Measurements from ENCODE around the gene ZNF699. TPM values are rescaled to one million over a fixed set of nuclear protein-coding genes. Genes with fewer than 3 reads are reported as not detected.

Gene ZNF699
- total and polyA plus RNA-seq, 10 of the 15 experiments (the other 5 are each of a cell fraction or from before 2014, with no cell fraction given): 0.04 to 2.9 (median 1.7) TPM

- TF ChIP-seq PKNOX1 (IDR thresholded peaks at IDR 0.05) (no peak), MAX (IDR thresholded peaks at IDR 0.05; ENCODE audit: low read depth, low read length) (no peak), ATF3 (IDR thresholded peaks at IDR 0.05; ENCODE audit: borderline replicate concordance, extremely low read depth, low read depth, low read length) (no peak), ZNF384 (IDR thresholded peaks at IDR 0.05; ENCODE audit: borderline replicate concordance, low read depth, low read length) (no peak)
These were observed 1.4 kb downstream of the ZNF699 start (continued) for GRCh38 chr19:9308091-9308770.

- Histone ChIP-seq H2AFZ (ENCODE audit: control insufficient read depth, low read depth, low read length) (no peak overlapping the region), H3K27ac (ENCODE audit: control insufficient read depth, insufficient read depth) (no peak overlapping the region), H3K4me3 (no peak overlapping the region), H3K4me1 (ENCODE audit: control insufficient read depth, insufficient read depth, low read length) (no peaks in the 10 kb centered on the region), H3K4me2 (ENCODE audit: control insufficient read depth, insufficient read depth) (no peak overlapping the region), H4K20me1 (ENCODE audit: control insufficient read depth, insufficient read depth) (no peaks in the 10 kb centered on the region), H3K9me3 (replicated peaks; ENCODE audit: control insufficient read depth, insufficient read depth, low read length) (peaks cover under 1% of the 10 kb centered on the region), H3K27me3 (replicated peaks in 1 of 2; ENCODE audit: control insufficient read depth in 2 of 2, insufficient read depth in 2 of 2, low read length in 1 of 2) (no peaks in the 10 kb centered on the region), H3K36me3 (ENCODE audit: control insufficient read depth in 2 of 2, insufficient read depth in 2 of 2, low read length in 1 of 2) (no peaks in the 10 kb centered on the region), H3K9ac (ENCODE audit: control insufficient read depth, insufficient read depth, low read length) (no peak overlapping the region), H3K79me2 (ENCODE audit: control insufficient read depth, insufficient read depth, low read length) (no peaks in the 10 kb centered on the region)
- ChIA-PET POLR2A (interaction anchor here (0.6 kb wide), 1 partner anchor 482 kb away, joined by 3 read pairs; no protein-coding TSS in a partner anchor), RAD21 (ENCODE audit: unreplicated experiment) (no interaction called here), SMC1A (ENCODE audit: uncharacterized antibody, unreplicated experiment) (no interaction called here), CTCF (interaction anchor here (0.6 kb wide), 1 partner anchor 126 kb away, joined by 4 read pairs; no protein-coding TSS in a partner anchor)
- intact Hi-C loops (cut with micrococcal nuclease; ENCODE audit: unreplicated experiment): loop anchor here (10.0 kb wide), 1 partner anchor 172 kb away; no protein-coding TSS in a partner anchor
- in situ Hi-C loops (cut with MboI): no loop called here
- WGBS (ENCODE audit: insufficient coverage, insufficient replicate concordance, low lambda C conversion rate, missing lambda C conversion rate): 100% methylated on average over 1 of the region's 1 CpG
- no peak for TF ChIP-seq RBBP5 (conservative IDR thresholded peaks at IDR 0.05)
- TF ChIP-seq IRF3 (IDR thresholded peaks at IDR 0.05): no peak
- no peak for FAIRE-seq
- ATAC-seq: no peak
- DNase-seq (ENCODE audit: low read depth, low spot score): no peak
- BruUV-seq (replicated peaks): TSS peak; percentile 49
These were observed 3.2 kb downstream of the ZNF699 start for GRCh38 chr19:9306443-9306842.
